DMS114 treated with DMSO at 0.1 percent for 48 hours (cell line): ENCODE data around the gene U2AF1L4.
"Not testable (repeated sequence)": the region's sequence is repeated elsewhere in the genome, so short reads cannot be mapped to it uniquely, and the experiment has no call there.

Experiments used
- DNase-seq: peaks from one replicate; lab custom pipeline; 2025; ENCODE audit not compliant: unreplicated experiment; lab: John Stamatoyannopoulos, UW

The U2AF1L4 gene

DNA sequence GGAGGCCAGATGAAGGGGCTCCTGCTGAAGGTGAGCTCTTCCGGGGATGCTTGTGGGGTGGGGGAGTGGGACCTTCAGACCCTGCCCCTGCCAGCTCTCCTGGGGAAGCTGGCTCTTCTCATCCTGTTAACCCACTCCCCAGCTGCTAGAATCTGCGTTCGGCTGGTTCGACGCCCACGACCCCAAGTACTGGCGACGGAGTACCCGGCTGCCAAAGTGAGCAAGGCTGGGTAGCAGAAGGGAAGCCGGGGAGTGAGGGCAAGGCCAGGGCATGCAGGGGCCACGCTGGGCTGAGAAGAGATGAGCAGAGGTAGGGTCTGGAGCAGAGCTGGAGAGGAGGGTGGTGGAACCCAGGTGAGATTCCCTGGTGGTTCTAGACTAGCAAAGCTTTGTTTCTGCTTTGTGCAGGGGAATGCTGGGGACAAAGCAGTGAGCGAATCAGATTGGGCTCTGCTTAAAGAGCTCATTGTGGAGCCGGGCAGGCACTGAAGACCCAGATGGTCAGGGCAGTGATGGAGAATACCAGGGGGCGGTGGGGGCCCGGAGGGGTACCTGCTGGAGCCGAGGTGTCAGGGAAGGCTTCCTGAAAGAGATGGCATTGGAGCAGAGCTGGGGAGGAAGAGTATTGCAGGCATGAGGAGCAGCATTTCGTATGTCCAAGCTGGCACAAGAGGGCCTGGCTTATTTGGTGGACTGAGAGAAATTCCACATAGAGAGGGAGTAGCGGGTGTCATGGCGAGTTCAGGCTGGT, 17.1 kb downstream of the U2AF1L4 start:
- DNase-seq = no peak

DNA sequence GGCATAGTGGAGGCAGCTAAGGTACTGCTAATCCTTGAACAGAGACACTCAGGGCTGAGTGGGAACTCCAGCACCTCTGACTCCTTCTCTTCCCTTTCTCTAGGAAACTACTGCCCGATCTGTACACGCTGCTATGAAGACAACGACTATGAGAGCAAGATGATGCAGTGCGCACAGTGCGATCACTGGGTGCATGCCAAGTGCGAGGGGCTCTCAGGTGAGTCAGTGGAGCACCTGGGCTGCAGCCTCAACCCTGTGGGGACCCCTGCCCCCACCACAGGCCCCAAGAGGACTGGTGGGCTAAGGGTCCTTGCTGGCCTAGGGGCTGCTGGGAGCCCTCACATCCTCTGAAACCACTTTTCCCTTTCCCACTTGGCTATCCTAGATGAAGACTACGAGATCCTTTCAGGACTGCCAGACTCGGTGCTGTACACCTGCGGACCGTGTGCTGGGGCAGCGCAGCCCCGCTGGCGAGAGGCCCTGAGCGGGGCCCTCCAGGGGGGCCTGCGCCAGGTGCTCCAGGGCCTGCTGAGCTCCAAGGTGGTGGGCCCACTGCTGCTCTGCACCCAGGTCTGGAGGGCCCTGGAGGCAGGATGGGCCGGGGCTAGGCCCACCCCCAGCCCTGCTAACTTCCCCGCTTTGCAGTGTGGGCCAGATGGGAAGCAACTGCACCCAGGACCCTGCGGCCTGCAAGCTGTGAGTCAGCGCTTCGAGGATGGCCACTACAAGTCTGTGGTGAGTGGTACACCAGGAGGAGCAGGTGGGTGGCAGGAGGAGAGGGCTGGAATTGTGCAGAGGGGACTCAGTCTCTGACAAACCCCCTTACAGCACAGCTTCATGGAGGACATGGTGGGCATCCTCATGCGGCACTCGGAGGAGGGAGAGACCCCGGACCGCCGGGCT, 17.9 kb downstream of the U2AF1L4 start:
- no peak for DNase-seq

DNA sequence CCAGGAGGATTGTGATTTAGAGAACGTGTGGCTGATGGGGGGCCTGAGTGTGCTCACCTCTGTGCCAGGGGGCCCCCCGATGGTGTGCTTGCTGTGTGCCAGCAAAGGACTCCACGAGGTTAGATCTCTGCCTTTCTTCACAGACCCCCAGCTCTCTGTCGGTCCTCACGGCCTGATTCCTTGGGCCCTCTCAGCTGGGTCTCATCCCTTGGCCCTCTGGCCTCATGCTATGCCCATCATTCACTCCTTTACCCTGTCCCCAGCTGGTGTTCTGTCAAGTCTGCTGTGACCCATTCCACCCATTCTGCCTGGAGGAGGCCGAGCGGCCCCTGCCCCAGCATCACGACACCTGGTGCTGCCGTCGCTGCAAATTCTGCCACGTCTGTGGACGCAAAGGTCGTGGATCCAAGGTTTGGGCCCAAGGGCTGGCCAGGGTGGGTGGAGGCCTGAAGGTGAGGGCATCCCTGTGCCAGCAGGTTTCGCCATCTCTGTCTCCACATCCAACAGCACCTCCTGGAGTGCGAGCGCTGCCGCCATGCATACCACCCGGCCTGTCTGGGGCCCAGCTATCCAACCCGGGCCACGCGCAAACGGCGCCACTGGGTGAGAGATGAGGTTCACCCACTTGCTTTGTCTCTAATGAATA, 19.9 kb downstream of the U2AF1L4 start:
- DNase-seq = no peak

DNA sequence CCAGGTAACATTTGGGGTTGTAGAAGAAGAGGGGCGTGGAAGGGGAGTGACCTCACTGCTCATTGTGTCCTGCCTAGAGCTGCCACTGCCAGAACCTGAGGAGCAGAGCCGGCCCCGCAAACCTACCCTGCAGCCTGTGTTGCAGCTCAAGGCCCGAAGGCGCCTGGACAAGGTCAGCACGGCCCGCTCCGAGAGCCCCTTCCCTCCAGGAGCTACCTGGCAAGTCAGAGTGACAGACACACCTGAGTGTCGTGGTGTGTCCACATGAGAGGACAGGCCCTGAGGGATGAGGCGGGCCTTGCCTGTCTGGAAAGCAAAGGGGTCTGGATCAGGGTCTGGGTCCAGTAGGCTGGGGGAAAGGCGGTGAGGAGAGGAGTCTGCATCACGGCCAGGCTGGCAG, 20.7 kb downstream of the U2AF1L4 start:
- DNase-seq = no peak

DNA sequence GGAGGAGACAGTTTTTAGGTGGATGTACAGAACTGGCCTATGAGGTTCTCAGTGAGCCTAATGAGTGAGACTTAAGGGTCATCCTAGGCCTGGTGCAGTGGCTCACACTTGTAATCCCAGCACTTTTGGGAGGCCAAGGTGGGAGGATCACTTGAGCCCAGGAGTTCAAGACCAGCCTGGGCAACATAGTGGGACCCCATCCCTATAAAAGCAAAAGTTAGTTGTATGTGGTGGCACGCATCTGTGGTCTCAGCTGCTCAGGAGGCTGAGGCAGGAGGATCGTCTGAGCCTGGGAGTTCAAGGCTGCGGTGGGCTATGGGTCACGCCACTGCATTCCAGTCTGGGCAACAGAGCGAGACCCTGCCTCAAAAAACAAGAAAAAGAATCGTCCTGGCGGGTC, 21.1 kb downstream of the U2AF1L4 start:
- not testable (repeated sequence) for DNase-seq

DNA sequence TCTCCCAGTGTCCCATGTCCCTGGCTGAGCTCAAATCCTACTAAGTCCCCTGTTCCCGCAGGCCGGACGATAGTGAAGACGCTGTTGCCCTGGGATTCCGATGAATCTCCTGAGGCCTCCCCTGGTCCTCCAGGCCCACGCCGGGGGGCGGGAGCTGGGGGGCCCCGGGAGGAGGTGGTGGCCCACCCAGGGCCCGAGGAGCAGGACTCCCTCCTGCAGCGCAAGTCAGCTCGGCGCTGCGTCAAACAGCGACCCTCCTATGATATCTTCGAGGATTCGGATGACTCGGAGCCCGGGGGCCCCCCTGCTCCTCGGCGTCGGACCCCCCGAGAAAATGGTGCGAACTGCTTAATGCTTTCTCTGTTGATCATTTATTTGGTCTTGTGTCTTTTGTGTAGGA, 21.5 kb downstream of the U2AF1L4 start:
- no peak for DNase-seq

DNA sequence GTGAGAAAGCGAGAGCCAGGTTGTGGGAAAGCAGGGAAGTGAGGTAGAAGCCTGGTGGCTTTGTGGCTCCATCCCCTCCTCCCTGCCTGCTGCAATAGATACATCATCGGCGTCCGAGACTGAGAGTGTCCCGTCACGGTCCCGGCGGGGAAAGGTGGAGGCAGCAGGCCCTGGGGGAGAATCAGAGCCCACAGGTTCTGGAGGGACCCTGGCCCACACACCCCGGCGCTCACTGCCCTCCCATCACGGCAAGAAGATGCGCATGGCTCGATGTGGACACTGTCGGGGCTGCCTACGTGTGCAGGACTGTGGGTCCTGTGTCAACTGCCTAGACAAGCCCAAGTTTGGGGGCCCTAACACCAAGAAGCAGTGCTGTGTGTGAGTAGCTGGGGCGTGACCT, 22.3 kb downstream of the U2AF1L4 start:
- DNase-seq = no peak

DNA sequence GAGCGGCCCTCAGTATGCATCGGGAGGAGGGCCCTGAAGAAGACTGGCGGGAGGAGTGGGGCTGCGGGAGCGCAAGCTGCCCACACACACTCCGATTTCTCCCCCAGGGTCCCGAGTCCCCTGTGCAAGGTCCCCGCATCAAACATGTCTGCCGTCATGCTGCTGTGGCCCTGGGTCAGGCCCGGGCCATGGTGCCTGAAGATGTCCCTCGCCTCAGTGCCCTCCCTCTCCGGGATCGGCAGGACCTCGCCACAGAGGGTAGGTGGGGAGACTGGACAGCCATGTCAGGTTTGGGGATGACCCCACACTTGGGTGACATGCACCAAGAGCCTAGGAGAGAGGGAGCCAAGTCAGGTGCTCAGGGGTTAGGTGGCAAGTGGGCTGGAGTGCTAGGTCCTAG, 22.8 kb downstream of the U2AF1L4 start:
- DNase-seq = no peak

DNA sequence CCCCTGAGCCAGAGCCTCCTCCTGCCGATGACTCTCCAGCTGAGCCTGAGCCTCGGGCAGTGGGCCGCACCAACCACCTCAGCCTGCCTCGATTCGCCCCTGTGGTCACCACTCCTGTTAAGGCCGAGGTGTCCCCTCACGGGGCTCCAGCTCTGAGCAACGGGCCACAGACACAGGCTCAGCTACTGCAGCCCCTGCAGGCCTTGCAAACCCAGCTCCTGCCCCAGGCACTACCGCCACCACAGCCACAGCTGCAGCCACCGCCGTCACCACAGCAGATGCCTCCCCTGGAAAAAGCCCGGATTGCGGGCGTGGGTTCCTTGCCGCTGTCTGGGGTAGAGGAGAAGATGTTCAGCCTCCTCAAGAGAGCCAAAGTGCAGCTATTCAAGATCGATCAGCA, 23.8 kb downstream of the U2AF1L4 start:
- DNase-seq = no peak

DNA sequence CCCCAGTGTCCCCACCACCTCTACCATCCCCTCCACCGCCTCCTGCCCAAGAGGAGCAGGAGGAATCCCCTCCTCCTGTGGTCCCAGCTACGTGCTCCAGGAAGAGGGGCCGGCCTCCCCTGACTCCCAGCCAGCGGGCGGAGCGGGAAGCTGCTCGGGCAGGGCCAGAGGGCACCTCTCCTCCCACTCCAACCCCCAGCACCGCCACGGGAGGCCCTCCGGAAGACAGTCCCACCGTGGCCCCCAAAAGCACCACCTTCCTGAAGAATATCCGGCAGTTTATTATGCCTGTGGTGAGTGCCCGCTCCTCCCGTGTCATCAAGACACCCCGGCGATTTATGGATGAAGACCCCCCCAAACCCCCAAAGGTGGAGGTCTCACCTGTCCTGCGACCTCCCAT, 24.6 kb downstream of the U2AF1L4 start:
- no peak for DNase-seq

DNA sequence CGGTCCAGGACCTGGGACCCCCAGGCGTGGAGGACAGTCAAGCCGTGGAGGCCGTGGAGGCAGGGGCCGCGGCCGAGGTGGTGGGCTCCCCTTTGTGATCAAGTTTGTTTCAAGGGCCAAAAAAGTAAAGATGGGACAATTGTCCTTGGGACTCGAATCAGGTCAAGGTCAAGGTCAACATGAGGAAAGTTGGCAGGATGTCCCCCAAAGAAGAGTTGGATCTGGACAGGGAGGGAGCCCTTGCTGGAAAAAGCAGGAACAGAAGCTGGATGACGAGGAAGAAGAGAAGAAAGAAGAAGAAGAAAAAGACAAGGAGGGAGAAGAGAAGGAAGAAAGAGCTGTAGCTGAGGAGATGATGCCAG, 25.1 kb downstream of the U2AF1L4 start:
- no peak for DNase-seq

DNA sequence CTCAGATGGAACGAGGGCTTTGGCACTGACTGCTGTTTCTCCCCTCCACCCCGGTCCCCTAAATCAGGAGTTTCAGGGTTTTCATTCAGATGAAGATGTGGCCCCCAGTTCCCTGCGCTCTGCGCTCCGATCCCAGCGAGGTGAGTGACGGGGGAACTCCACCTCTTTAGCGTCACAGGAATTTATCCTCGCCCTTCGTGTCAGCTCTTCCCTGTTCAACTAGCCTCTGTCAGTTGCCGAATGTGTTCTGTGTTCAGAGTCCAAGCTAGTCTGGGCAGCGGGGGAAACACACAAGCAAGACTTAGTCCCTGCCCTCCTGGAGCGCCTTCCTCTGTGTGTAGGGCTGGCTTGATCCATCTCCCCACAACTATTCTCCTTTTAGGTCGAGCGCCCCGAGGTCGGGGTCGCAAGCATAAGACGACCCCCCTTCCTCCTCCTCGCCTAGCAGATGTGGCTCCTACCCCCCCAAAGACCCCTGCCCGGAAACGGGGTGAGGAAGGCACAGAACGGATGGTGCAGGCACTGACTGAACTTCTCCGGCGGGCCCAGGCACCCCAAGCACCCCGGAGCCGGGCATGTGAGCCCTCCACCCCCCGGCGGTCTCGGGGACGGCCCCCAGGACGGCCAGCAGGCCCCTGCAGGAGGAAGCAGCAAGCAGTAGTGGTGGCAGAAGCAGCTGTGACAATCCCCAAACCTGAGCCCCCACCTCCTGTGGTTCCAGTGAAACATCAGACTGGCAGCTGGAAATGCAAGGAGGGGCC, 25.6 kb downstream of the U2AF1L4 start:
- DNase-seq = no peak

DNA sequence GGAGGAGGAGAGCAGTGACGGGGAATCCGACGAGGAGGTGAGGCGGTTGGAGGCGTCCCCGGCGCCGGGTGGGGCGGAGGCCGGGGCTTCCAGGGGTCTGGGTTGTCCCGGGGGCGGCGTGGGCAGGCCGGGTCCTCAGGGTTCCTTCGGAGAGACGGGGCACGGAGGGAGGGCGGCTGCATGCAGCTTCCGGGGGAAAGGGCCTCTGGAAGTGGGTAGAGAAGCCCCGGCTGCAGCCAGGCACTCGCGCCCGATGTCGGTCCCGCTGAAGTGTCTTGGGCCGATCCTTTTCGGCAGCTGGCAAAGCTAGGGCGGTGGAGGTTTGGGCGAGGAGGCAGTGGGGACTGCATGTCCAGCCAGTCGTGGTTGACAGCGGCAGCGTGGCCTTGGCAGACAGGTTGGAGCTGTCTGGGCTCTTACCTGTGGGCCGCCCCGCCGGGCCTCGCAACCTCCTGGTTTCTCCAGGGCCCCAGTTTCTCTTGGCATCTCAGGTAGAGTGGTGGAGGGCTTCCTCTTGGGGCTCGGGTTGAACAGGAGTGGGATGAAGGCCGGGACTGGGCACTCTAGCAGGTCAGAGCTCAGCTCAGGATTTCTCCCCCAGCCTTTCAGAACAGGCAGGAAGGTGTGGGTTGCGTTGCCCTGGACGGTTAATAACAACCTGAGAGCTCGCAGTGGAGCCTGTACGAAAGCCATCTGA, 26.7 kb downstream of the U2AF1L4 start:
- DNase-seq = no peak

DNA sequence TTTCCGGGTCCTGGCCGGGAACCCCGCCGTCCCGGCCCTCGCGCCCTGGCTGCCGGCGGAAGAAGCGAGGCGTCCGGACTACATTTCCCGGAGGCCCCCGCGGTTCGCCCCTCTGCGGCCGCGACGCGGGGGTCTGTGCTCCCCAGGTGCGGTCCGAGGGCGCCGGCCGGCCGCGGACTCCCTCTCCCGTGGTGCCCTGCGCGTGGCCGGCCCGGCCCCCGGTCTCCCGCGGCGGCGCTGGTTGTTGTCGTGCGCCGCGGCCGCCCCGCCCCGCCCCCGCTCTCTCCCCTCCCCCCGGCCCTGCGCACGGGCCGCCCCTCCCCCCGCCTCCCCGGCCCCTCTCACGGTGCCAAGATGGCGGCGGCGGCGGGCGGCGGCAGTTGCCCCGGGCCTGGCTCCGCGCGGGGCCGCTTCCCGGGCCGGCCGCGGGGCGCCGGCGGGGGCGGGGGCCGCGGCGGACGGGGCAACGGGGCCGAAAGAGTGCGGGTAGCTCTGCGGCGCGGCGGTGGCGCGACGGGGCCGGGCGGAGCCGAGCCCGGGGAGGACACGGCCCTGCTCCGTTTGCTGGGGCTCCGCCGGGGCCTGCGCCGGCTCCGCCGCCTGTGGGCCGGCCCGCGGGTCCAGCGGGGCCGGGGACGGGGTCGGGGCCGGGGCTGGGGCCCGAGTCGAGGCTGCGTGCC, 27.4 kb downstream of the U2AF1L4 start, which contains the start of gene KMT2B:
KMT2B (plus strand) TSS at position 339 of the 680 bp plus-strand sequence; CDS start at position 355, 16 bp downstream.
- peak; percentile 91 for DNase-seq

DNA sequence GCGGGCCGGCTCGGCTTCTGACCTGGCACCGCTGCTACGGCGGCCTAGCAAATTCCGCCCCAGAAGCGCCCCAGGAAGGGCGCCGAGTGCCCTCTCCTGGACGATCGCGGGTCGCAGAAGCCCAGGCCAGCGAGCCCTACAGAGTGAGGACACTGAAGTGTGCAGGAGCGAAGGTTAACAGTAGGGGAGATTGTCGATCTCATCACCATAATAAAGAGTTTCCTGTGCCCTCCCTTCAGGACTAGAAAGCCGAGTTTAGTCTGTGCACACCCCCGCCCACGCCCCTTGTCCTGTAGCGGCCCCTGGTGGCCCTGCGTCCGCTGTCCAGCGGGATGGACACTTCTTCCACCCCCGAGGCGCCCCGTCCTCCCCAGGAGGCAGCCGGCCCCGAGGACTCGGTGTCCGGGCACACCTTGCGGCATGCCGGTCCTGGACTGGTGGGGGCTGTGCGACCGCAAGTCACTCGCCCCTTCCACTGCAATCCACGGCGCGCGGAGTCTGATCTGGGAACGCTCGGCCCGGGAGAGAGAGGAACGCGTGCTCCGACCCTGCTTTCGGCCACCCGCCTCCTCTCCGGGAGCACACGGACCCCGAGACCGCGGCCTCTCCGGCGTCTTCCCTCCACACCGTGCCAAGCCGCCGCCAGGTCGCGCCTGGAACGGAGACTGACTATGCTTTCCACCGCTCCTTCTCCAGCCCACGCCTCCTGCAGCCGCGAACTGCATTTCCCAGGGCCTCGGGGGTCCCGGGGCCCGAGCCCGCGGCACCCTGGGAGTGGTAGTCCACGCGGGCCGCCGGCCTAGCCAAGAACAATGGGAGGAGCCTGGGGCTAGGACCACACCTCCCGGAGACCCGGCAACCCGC, 28.2 kb downstream of the U2AF1L4 start:
- DNase-seq = peak; percentile 65

DNA sequence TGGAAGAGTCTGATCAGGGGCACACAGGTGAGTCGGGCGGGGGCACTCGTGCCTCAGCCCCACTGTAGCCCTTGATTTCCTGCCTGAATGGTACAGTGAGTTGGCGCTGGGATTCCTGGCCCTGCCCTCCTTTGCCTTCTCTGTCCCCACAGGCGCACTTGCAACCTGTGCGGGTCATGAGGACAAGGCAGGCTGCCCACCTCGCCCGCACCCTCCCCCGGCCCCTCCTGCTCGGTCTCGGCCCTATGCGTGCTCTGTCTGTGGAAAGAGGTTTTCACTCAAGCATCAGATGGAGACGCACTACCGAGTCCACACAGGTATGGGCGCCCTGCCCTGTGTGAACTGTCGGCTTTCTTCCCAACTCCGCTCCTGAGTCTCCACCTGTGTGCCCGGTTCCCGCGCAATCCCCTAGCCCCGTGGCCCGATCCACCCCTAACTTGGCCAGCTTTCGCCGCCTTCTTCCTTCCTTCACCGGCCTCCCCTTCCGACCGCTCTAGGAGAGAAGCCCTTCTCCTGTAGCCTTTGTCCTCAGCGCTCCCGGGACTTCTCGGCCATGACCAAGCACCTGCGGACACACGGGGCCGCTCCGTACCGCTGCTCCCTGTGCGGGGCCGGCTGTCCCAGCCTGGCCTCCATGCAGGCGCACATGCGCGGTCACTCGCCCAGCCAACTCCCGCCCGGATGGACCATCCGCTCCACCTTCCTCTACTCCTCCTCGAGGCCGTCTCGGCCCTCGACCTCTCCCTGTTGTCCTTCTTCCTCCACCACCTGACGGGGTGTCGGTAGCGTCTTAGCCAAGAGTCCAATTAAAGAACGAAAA, 29.0 kb downstream of the U2AF1L4 start:
- no peak for DNase-seq

DNA sequence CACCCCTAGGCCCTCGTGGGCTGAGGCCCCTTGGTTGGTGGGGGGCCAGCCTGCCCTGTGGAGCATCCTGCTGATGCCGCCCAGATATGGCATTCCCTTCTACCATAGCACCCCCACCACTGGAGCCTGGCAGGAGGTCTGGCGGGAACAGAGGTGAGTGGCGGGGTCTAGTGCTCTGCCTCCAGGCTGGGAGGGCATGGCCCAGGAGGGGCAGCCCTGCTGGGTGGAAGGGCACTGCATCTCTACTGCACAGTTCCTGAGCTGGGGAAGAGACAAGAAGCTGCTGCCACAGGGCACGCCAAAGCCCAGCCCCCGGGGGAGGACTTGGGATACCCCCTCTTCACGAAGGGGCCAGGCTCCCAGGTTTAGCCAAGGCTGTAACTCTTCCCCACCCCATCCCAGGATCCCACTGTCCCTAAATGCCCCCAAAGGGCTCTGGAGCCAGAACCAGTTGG, 29.8 kb downstream of the U2AF1L4 start:
- no peak for DNase-seq
